ENCODE data around the gene GRM1.

The GRM1 gene

GRCh38 chr6:146149770-146150169 is 120.9 kb downstream of the GRM1 start:
- no peaks in the 10 kb centered on the region for H3K36me3 ChIP-seq (ENCODE audit: control insufficient read depth in 2 of 2, insufficient read depth in 1 of 2, low read length in 2 of 2)
- no peak overlapping the region for H3K27ac ChIP-seq (ENCODE audit: extremely low read depth, low read depth, low read length)
- CTCF ChIA-PET = no interaction called here
- TF ChIP-seq ZBTB6 (tag by site-specific recombination; IDR thresholded peaks at IDR 0.05) (no peak), ZNF426 (tag by site-specific recombination; IDR thresholded peaks at IDR 0.05) (no peak), BCL6B (tag by site-specific recombination; IDR thresholded peaks at IDR 0.05) (no peak), ZNF629 (tag by site-specific recombination; IDR thresholded peaks at IDR 0.05) (no peak), ZNF132 (tag by site-specific recombination; IDR thresholded peaks at IDR 0.05; ENCODE audit: borderline replicate concordance) (no peak), YY1 (tag by site-specific recombination; IDR thresholded peaks at IDR 0.05) (no peak), KLF1 (tag by site-specific recombination; IDR thresholded peaks at IDR 0.05) (no peak), ZNF423 (tag by site-specific recombination; IDR thresholded peaks at IDR 0.05) (no peak)
- no peaks in the 10 kb centered on the region for H3K4me1 ChIP-seq (ENCODE audit: control insufficient read depth, insufficient read depth, low read length)
- no peaks in the 10 kb centered on the region for H3K9me3 ChIP-seq (ENCODE audit: control insufficient read depth, insufficient read depth, low read depth, low read length)
- POLR2A ChIA-PET = no interaction called here
- no peak overlapping the region for H3K4me3 ChIP-seq (ENCODE audit: low read depth, low read length)

DNA sequence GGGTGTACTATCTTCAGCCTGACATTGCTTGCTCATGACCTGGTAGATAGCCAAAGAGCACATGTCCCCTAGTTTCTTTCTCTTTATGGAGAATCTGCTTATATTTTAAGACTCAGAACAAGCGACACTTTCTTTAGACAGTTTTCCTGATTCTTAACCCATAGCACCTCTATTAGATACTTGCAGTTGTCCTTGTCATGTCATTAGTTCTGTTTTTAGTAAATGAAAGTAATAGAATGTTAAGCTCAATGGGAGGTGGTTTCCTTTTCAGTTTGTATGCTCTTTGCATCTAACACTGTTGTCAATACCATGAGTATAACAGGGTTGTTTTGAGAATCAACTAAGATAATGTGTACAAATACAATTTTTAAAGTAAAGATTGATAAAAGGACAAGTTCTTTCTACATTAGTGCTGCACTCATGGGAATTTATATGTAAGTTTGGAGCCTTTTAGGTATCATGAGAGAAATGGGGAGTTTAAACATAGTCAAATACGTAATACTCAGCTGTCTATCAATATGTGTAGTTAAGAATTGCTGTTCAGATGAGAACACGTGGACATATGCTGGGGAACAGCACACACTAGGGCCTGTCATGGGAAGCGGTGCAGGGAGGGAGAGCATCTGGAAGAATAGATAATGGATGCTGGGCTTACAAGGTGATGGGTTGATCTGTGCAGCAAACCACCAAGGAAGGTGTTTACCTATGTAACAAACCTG is 124.3 kb downstream of the GRM1 start:
- ChIA-PET POLR2A (no interaction called here), CTCF (no interaction called here)
- H3K36me3 ChIP-seq (ENCODE audit: control insufficient read depth in 2 of 2, insufficient read depth in 1 of 2, low read length in 2 of 2) = no peaks in the 10 kb centered on the region
- no peak overlapping the region for H3K27ac ChIP-seq (ENCODE audit: extremely low read depth, low read depth, low read length)
- no peak overlapping the region for H3K4me3 ChIP-seq (ENCODE audit: low read depth, low read length)
- no peaks in the 10 kb centered on the region for H3K9me3 ChIP-seq (ENCODE audit: control insufficient read depth, insufficient read depth, low read depth, low read length)
- TF ChIP-seq ZNF416 (tag by site-specific recombination; IDR thresholded peaks at IDR 0.05) (no peak), ZNF266 (tag by site-specific recombination; IDR thresholded peaks at IDR 0.05; ENCODE audit: low read depth) (no peak), SALL2 (tag by site-specific recombination; IDR thresholded peaks at IDR 0.05; ENCODE audit: borderline replicate concordance) (no peak), ZNF76 (tag by site-specific recombination; IDR thresholded peaks at IDR 0.05; ENCODE audit: borderline replicate concordance, low read depth) (no peak), ZNF354C (tag by site-specific recombination; IDR thresholded peaks at IDR 0.05; ENCODE audit: borderline replicate concordance, low read depth) (no peak), YY2 (tag by site-specific recombination; IDR thresholded peaks at IDR 0.05) (no peak), ZNF530 (tag by site-specific recombination; IDR thresholded peaks at IDR 0.05; ENCODE audit: low read depth) (no peak), ZFHX2 (tag by site-specific recombination; conservative IDR thresholded peaks at IDR 0.05) (no peak), ZNF624 (tag by site-specific recombination; IDR thresholded peaks at IDR 0.05) (no peak), ZNF701 (tag by site-specific recombination; IDR thresholded peaks at IDR 0.05) (no peak), ZFP3 (tag by site-specific recombination; IDR thresholded peaks at IDR 0.05; ENCODE audit: low read depth) (no peak), ZNF776 (tag by site-specific recombination; IDR thresholded peaks at IDR 0.05; ENCODE audit: borderline replicate concordance) (no peak), ZNF223 (tag by site-specific recombination; IDR thresholded peaks at IDR 0.05) (no peak), ELK4 (IDR thresholded peaks at IDR 0.05; ENCODE audit: borderline replicate concordance, low read depth, low read length) (no peak)
- TF ChIP-seq, protein P1, sequence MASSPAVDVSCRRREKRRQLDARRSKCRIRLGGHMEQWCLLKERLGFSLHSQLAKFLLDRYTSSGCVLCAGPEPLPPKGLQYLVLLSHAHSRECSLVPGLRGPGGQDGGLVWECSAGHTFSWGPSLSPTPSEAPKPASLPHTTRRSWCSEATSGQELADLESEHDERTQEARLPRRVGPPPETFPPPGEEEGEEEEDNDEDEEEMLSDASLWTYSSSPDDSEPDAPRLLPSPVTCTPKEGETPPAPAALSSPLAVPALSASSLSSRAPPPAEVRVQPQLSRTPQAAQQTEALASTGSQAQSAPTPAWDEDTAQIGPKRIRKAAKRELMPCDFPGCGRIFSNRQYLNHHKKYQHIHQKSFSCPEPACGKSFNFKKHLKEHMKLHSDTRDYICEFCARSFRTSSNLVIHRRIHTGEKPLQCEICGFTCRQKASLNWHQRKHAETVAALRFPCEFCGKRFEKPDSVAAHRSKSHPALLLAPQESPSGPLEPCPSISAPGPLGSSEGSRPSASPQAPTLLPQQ (tag by site-specific recombination; IDR thresholded peaks at IDR 0.05) = no peak
- H3K4me1 ChIP-seq (ENCODE audit: control insufficient read depth, insufficient read depth, low read length) = no peaks in the 10 kb centered on the region

Measured in HEK293 (cell line).